Measurements from ENCODE around the gene DSCAML1.

The DSCAML1 gene

DNA sequence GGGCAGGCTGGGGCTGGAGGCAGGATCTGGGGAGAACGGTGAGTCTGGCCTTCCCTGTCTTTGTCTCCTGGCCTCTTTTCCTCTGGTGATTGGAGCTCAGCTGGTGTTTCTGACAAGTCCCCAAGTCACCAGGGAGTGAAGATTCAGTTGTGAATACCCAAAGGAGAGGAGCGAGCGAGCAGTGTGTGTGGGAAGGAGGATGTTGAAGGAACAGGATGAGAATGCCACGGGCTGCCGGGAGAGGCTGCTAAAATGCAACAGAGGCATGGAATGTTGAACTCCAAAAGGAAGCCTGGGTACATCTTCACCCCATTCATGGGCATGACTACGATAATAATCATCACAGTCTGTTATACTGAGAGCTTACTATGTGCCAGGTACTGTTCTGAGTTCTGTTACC lies 306.1 kb downstream of the DSCAML1 start:
- H3K4me3 ChIP-seq (replicated peaks; ENCODE audit: low read depth, low read length), result no peak overlapping the region
- no peak for DNase-seq (ENCODE audit: extremely low read depth, low read depth)
- TF ChIP-seq, protein P1, sequence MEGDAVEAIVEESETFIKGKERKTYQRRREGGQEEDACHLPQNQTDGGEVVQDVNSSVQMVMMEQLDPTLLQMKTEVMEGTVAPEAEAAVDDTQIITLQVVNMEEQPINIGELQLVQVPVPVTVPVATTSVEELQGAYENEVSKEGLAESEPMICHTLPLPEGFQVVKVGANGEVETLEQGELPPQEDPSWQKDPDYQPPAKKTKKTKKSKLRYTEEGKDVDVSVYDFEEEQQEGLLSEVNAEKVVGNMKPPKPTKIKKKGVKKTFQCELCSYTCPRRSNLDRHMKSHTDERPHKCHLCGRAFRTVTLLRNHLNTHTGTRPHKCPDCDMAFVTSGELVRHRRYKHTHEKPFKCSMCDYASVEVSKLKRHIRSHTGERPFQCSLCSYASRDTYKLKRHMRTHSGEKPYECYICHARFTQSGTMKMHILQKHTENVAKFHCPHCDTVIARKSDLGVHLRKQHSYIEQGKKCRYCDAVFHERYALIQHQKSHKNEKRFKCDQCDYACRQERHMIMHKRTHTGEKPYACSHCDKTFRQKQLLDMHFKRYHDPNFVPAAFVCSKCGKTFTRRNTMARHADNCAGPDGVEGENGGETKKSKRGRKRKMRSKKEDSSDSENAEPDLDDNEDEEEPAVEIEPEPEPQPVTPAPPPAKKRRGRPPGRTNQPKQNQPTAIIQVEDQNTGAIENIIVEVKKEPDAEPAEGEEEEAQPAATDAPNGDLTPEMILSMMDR (IDR thresholded peaks at IDR 0.05; ENCODE audit: low read depth, low read length, missing control alignments), result no peak

GRCh38 chr11:117489999-117490679 lies 306.9 kb downstream of the DSCAML1 start:
- TF ChIP-seq, protein P1 (IDR thresholded peaks at IDR 0.05; ENCODE audit: low read depth, low read length, missing control alignments), result no peak
- no peak for DNase-seq (ENCODE audit: extremely low read depth, low read depth)
- H3K4me3 ChIP-seq (replicated peaks; ENCODE audit: low read depth, low read length), result no peak overlapping the region

- no peak overlapping the region for H3K4me3 ChIP-seq (replicated peaks; ENCODE audit: low read depth, low read length)
Measured at GRCh38 chr11:117488996-117489952, 307.7 kb downstream of the DSCAML1 start.

DNA sequence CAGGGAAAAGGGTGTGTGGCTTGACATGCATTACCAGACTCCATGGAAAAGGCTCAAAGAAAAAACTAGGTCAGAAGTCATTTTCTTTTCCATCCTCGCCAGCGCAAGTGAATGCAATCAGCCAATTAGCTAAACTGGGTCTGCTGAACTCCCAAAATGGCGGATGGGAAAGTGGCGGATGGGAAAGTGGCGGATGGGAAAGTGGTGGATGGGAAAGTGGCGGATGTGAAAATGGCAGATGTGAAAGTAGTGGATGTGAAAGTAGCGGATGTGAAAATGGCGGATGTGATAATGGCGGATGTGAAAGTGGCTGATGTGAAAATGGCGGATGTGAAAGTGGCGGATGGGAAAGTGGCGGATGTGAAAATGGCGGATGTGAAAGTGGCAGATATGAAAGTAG lies 311.0 kb downstream of the DSCAML1 start:
- H3K4me3 ChIP-seq (replicated peaks; ENCODE audit: low read depth, low read length), result no peak overlapping the region
- no peak for DNase-seq (ENCODE audit: extremely low read depth, low read depth)
- TF ChIP-seq, protein P1 (IDR thresholded peaks at IDR 0.05; ENCODE audit: low read depth, low read length, missing control alignments), result no peak

More at GRCh38 chr11:117488996-117489952, 307.7 kb downstream of the DSCAML1 start:
- DNase-seq (ENCODE audit: extremely low read depth, low read depth), result no peak
- TF ChIP-seq, protein P1 (IDR thresholded peaks at IDR 0.05; ENCODE audit: low read depth, low read length, missing control alignments), result no peak

DNA sequence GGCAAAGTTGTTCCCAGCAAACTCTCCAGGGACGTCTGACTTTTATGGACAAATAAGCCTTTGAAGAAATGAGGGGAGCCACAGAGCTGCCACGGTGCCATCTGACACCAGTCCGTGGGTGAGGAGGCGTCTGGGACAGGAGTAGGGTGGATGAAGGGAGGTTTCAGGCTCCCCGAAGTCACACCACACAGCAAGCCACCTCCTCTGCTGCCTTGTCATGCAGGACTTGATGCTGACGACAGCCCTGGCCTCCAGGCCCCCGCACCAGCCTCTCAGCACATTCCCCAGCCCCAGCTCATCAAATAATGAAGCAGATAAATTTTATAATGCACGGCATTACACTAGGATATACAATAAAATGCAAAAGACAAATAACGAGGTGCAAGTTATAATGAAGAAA lies 312.9 kb downstream of the DSCAML1 start:
- no peak overlapping the region for H3K4me3 ChIP-seq (replicated peaks; ENCODE audit: low read depth, low read length)
- DNase-seq (ENCODE audit: extremely low read depth, low read depth), result no peak
- TF ChIP-seq, protein P1 (IDR thresholded peaks at IDR 0.05; ENCODE audit: low read depth, low read length, missing control alignments), result no peak

DNA sequence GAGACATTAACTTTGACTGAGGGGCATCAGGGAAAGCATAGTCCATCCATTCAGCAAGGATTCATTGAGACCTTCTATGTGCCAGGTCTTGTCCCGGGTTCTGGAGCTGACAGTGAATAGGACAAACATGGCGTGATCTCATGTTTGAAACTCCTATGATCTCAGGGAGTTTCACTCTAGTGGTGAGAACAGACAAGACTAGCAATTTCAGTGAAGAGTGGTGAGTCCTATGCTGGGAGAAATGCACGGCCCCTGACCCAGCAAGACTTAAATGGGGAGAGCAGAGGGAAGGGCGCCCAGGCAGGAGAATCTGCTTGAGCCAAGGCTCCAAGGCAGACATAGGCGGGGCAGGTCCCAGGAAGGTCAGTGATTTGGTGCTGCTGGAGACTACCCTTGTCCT lies 313.6 kb downstream of the DSCAML1 start:
- no peak for DNase-seq (ENCODE audit: extremely low read depth, low read depth)
- H3K4me3 ChIP-seq (replicated peaks; ENCODE audit: low read depth, low read length), result no peak overlapping the region
- TF ChIP-seq, protein P1 (IDR thresholded peaks at IDR 0.05; ENCODE audit: low read depth, low read length, missing control alignments), result no peak
